GM20431 (cell line): ENCODE data around the gene CA12.
"Not testable (repeated sequence)": the region's sequence is repeated elsewhere in the genome, so short reads cannot be mapped to it uniquely, and the experiment has no call there.

Experiments
- in situ Hi-C: fragments of 300-500 bp; cut with MseI, MboI; formaldehyde crosslinking; loops from one replicate; pipeline ENCODE4 v1.15.0; 2020; ENCODE audit warnings: low sequenced_read_pairs; ENCODE audit not compliant: unreplicated experiment

The CA12 gene

GRCh38 chr15:63381301-63382204 lies at the start of gene CA12:
TSS of gene CA12 (minus strand) at chr15:63381846. CDS start at chr15:63381720, 126 bp downstream.
- in situ Hi-C loops, result no loop called here

GRCh38 chr15:63430766-63431451 lies 49.3 kb upstream of the CA12 start:
- in situ Hi-C loops, result no loop called here

DNA sequence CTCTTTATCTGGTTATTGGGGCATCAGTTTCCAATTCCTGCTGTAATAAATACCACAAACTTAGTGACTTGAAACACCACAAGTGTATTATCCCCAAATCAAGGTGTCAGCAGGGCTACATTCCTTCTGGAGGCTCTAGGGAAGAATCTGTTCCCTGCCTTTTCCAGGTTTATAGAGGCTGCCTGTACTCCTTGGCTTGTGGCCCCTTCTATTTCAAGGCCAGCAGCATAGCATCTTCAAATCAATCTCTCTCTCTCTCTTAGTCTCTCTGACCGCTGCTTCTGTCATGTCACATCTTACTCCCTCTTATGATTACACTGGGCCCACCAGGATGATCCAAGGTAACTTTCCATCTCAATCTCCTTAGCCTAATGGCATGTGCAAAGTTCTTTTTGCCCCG lies 44.9 kb upstream of the CA12 start:
- in situ Hi-C loops, result no loop called here

DNA sequence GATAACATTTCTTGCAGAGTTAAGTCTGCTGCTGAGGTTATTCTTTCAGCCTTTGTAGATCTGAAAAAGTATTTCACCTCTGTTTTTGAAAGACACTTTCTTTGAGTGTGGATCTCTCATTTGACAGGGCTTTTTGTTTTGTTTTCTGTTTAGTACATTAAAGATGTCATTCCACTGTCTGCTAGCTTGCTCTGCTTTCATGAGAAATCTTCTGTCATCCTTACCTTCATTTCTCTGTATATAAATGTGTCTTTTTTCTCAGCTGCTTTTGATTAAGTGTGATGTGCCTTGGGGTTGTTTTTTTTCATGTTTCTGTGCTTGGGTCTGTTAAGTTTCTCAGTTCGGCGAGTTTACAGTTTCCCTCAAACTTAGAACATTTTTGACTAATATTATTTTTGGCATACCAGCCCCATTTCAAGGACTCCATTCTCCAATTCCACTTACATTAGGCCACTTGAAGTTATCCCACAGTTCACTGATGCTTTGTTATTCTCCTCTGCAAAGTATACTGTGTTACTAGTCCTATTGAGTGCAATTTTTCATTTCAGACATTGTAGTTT lies 43.9 kb upstream of the CA12 start:
- in situ Hi-C loops, result no loop called here

- in situ Hi-C loops, result no loop called here
These were observed 41.4 kb upstream of the CA12 start for GRCh38 chr15:63422891-63423590.

GRCh38 chr15:63421433-63421832 lies 39.8 kb upstream of the CA12 start:
- in situ Hi-C loops, result no loop called here

GRCh38 chr15:63420333-63420747 lies 38.7 kb upstream of the CA12 start:
- in situ Hi-C loops, result no loop called here

- in situ Hi-C loops, result no loop called here
These were observed 37.2 kb upstream of the CA12 start for GRCh38 chr15:63418811-63419210.

DNA sequence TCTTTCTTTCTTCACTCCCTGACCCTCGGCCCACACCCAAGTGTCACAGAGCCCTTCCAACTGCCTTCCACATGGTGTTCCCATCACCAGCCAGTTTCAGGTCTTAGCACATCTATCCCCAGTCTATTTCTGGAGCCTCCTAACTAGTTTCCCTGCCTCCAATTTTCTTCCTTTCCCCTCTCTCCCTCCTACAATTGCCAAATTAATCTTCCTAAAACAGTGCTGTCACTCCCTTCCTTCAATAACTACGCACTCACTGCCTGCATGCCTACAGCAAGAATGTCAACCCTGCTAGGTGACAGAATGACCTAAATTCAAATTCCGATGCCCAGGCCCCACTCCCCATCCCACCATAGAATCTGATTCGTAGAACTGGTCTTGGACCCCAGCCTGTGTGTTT lies 36.1 kb upstream of the CA12 start:
- in situ Hi-C loops, result no loop called here

DNA sequence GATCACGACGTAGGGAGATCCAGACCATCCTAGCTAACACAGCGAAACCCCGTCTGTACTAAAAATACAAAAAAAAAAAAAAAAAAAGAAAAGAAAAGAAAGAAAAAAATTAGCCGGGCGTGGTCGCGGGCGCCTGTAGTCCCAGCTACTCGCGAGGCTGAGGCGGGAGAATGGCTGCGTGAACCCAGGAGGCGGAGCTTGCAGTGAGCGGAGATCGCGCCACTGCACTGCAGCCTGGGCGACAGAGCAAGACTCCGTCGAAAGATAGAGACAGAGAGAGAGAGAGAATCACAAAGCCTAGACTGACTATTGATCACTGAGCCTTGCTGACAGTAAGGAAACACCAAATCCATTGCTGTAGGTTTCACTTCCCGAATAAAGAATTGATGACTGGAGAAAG lies 35.6 kb upstream of the CA12 start:
- in situ Hi-C loops, result not testable (repeated sequence)

GRCh38 chr15:63414474-63415120 lies 33.0 kb upstream of the CA12 start:
- in situ Hi-C loops, result no loop called here

- in situ Hi-C loops, result no loop called here
These were observed 30.9 kb upstream of the CA12 start for GRCh38 chr15:63412551-63412950.

DNA sequence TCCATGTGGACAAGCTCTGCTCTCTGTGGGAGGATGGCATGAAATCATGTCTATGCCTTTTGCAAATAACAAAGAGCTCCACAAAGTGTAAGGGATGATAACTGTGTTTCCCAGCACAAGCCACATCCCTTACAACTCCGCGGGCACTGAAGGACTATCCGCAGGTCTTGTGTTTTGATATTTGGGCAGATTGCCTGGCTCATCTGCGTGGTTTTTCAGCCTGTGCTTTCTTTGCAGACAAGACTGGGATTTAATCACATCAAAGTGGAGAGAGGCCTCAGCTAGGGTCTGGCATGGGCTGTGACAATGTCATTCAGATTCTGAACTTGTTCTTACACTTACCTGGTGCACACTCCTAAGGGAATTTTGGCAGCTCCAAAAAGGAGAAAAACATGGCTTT lies 30.2 kb upstream of the CA12 start:
- in situ Hi-C loops, result no loop called here

GRCh38 chr15:63409179-63409578 lies 27.5 kb upstream of the CA12 start:
- in situ Hi-C loops, result no loop called here

GRCh38 chr15:63408524-63408923 lies 26.9 kb upstream of the CA12 start:
- in situ Hi-C loops, result no loop called here

GRCh38 chr15:63407612-63408011 lies 26.0 kb upstream of the CA12 start:
- in situ Hi-C loops, result no loop called here

- in situ Hi-C loops, result no loop called here
These were observed 24.2 kb upstream of the CA12 start for GRCh38 chr15:63405683-63406390.

GRCh38 chr15:63405159-63405558 lies 23.5 kb upstream of the CA12 start:
- in situ Hi-C loops, result no loop called here

- in situ Hi-C loops, result no loop called here
These were observed 21.8 kb upstream of the CA12 start for GRCh38 chr15:63403254-63403945.
